ENCODE data around the gene IFITM10. TPM values are rescaled to one million over a fixed set of nuclear protein-coding genes. Genes with fewer than 3 reads are reported as not detected.
"Not testable (repeated sequence)": the region's sequence is repeated elsewhere in the genome, so short reads cannot be mapped to it uniquely, and the experiment has no call there.

The IFITM10 gene
- total and polyA plus RNA-seq, 5 donors, result 0.25 to 1.0 (median 0.57) TPM

DNA sequence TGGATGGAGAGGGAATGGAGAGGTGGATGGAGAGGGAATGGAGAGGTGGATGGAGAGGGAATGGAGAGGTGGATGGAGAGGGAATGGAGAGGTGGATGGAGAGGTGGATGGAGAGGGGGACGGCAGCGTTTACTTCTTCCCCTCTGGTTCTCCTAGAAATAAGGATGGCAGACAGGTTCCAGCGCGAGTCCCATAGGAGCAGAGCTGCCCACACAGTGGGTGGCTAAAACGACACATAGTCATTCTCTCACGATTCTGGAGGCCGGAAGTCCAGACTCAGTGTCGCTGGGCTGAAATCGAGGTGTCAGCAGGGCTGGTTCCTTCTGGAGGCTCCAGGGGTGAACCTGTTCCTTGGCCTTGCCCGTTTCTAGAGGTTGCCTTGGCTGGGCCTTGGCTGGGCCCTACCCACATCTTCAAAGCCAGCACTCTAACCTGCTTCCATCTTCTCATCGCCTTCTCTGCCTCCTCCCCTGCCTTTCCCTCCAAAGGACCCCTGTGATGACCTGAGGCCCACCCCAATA lies 26.0 kb upstream of the IFITM10 start:
- DNase-seq (no peak), ATAC-seq (no peak)
- no peak overlapping the region for H3K4me3 ChIP-seq (ENCODE audit: low read length)
- H3K4me1 ChIP-seq (ENCODE audit: control insufficient read depth, insufficient read depth, low read length), result no peaks in the 10 kb centered on the region
- no peaks in the 10 kb centered on the region for H3K27me3 ChIP-seq (ENCODE audit: control insufficient read depth, insufficient read depth)
- H3K27ac ChIP-seq (ENCODE audit: low read length), result no peak overlapping the region
- 89% methylated on average over 11 of the region's 11 CpGs for WGBS
- intact Hi-C loops (cut with DNase I), result no loop called here
- H3K9me3 ChIP-seq (ENCODE audit: control insufficient read depth, low read length), result no peaks in the 10 kb centered on the region

- DNase-seq, result no peak
- no peak overlapping the region for H3K27ac ChIP-seq (ENCODE audit: low read length)
- WGBS, result 77% methylated on average over 12 of the region's 12 CpGs
- no peak overlapping the region for H3K4me3 ChIP-seq (ENCODE audit: low read length)
- intact Hi-C loops (cut with DNase I), result no loop called here
- H3K4me1 ChIP-seq (ENCODE audit: control insufficient read depth, insufficient read depth, low read length), result no peaks in the 10 kb centered on the region
- no peak for ATAC-seq
- H3K27me3 ChIP-seq (ENCODE audit: control insufficient read depth, insufficient read depth), result no peaks in the 10 kb centered on the region
- H3K9me3 ChIP-seq (ENCODE audit: control insufficient read depth, low read length), result no peaks in the 10 kb centered on the region
Observed at GRCh38 chr11:1774886-1775285, 24.5 kb upstream of the IFITM10 start.

DNA sequence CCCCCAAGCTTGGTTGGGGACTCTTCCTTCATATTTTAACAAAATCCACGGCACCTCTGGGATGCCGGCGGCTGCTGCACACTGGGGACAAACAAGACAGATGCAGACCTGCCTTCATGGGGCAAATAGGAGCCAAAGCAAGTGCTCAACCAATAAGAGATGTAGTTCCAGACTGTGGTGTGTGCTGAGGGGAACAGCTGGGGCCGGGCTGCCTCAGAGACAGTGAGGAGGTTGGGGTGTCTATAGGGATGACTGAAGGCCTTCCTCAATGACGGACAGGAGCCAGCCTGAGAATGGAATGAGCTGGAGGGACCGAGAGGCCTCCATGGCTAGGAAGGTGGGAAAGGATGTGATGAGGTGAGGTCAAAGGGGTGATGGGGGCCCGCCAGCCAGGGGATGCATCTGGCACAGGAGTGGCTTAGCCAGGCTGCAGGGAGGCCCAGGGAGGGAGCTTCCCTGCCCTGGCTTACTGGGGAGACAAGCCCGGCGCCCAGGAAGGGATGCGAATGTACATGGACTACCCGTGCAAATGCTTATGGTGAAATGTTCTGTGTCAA lies 23.7 kb upstream of the IFITM10 start:
- Histone ChIP-seq H3K27ac (ENCODE audit: low read length) (no peak overlapping the region), H3K27me3 (ENCODE audit: control insufficient read depth, insufficient read depth) (no peaks in the 10 kb centered on the region), H3K4me3 (ENCODE audit: low read length) (no peak overlapping the region), H3K9me3 (ENCODE audit: control insufficient read depth, low read length) (no peaks in the 10 kb centered on the region), H3K4me1 (ENCODE audit: control insufficient read depth, insufficient read depth, low read length) (no peaks in the 10 kb centered on the region)
- intact Hi-C loops (cut with DNase I), result no loop called here
- WGBS, result 91% methylated on average over 11 of the region's 11 CpGs
- ATAC-seq, result no peak
- DNase-seq, result peak in 1 of 3 donors; percentile 13

- intact Hi-C loops (cut with DNase I), result no loop called here
- ATAC-seq (no peak), DNase-seq (peak in 1 of 3 donors; percentile 32)
Observed at GRCh38 chr11:1773131-1773993, 23.0 kb upstream of the IFITM10 start.

DNA sequence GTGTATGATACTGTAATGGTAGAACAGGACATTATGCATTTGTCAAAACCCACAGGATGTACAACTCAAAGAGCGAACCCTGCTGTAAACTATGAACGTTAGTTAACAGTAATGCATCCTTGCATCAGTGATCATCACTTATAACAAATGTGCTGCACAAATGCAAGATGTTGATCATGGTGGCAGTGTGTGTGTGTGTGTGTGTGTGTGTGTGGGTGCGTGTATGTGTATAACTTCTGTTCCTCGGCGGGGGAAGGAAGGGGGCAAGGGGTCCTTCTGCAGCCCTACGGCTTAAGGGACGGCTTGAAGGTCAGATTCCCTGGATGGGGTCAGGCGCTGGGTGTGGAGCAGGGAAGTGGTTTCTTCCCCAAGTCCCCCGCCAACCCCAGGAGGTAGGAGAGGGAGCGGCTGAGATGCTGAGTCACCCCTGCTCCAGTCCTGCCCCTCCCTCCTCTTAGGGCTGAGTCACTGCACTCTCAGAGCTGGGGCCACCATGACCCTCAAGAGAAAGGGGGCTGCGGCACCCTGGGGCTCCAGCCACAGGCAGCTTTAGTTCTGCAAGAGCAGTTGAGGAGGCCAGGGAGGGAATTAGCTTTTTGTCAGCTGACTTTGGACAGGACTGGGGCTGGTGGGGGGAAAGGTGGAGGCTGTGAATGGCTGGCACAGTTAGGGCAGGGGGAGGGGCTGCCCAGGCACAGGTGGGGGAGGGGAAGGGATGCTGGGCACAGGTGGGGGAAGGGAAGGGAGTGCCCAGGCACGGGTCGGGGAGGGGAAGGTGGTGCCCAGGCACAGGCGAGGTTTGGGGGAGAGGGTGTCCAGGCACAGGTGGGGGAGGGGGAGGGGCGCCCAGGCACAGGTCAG lies 22.1 kb upstream of the IFITM10 start:
- no peak overlapping the region for H3K27ac ChIP-seq (ENCODE audit: low read length)
- DNase-seq, result peak; percentile 69 to 73 (median 69)
- H3K27me3 ChIP-seq (ENCODE audit: control insufficient read depth, insufficient read depth), result no peaks in the 10 kb centered on the region
- peak; percentile 78 to 88 for ATAC-seq
- no peak overlapping the region for H3K4me3 ChIP-seq (ENCODE audit: low read length)
- H3K9me3 ChIP-seq (ENCODE audit: control insufficient read depth, low read length), result no peaks in the 10 kb centered on the region
- intact Hi-C loops (cut with DNase I), result no loop called here
- H3K4me1 ChIP-seq (ENCODE audit: control insufficient read depth, insufficient read depth, low read length), result no peaks in the 10 kb centered on the region
- WGBS, result 32% methylated on average over 15 of the region's 15 CpGs

More at GRCh38 chr11:1773131-1773993, 23.0 kb upstream of the IFITM10 start:
- Histone ChIP-seq H3K9me3 (ENCODE audit: control insufficient read depth, low read length) (no peaks in the 10 kb centered on the region), H3K27me3 (ENCODE audit: control insufficient read depth, insufficient read depth) (no peaks in the 10 kb centered on the region), H3K27ac (ENCODE audit: low read length) (no peak overlapping the region), H3K4me1 (ENCODE audit: control insufficient read depth, insufficient read depth, low read length) (no peaks in the 10 kb centered on the region), H3K4me3 (ENCODE audit: low read length) (no peak overlapping the region)
- 84% methylated on average over 10 of the region's 10 CpGs for WGBS

DNA sequence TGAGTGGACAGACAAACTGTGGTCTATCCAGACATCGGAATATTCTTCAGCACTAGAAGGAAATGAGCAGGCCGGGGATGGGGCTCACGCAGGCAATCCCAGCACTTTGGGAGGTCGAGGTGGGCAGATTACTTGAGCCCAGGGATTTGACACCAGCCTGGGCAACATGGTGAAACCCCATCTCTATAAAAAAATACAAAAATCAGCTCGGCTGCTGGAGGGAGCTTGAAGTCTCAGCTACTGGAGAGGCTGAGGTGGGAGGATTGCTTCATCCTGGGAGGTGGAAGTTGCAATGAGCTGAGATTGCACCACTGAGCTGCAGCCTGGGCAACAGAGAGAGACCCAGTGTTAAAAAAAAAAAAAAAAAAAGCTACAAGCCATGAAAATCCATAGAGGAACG lies 21.3 kb upstream of the IFITM10 start:
- Histone ChIP-seq H3K27ac (ENCODE audit: low read length) (no peak overlapping the region), H3K9me3 (ENCODE audit: control insufficient read depth, low read length) (no peaks in the 10 kb centered on the region), H3K4me1 (ENCODE audit: control insufficient read depth, insufficient read depth, low read length) (no peaks in the 10 kb centered on the region), H3K27me3 (ENCODE audit: control insufficient read depth, insufficient read depth) (no peaks in the 10 kb centered on the region), H3K4me3 (ENCODE audit: low read length) (no peak overlapping the region)
- WGBS, result 73% methylated on average over 6 of the region's 6 CpGs
- peak in 1 of 3 donors; percentile 35 for DNase-seq
- no peak for ATAC-seq
- intact Hi-C loops (cut with DNase I), result no loop called here

DNA sequence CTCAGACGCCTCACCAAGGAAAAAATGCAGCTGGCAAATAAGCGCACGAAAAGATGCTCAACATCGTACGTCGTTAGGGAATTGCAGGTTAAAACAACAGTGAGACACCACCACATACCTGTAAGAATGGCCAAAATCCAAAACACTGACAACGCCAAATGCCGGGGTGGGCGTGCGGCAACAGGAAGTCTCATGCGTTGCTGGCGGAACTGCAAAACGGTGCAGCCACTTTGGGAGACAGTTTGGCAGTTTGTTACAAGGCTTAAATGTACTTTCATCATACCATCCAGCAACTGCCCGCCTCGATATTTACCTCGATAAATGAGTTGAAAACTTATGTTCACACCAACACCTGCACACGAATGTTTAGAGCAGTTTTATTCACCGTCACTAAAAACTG lies 20.9 kb upstream of the IFITM10 start:
- ATAC-seq (no peak), DNase-seq (no peak)
- no peaks in the 10 kb centered on the region for H3K4me1 ChIP-seq (ENCODE audit: control insufficient read depth, insufficient read depth, low read length)
- H3K27ac ChIP-seq (ENCODE audit: low read length), result no peak overlapping the region
- H3K27me3 ChIP-seq (ENCODE audit: control insufficient read depth, insufficient read depth), result no peaks in the 10 kb centered on the region
- intact Hi-C loops (cut with DNase I), result no loop called here
- no peak overlapping the region for H3K4me3 ChIP-seq (ENCODE audit: low read length)
- H3K9me3 ChIP-seq (ENCODE audit: control insufficient read depth, low read length), result no peaks in the 10 kb centered on the region
- 76% methylated on average over 18 of the region's 18 CpGs for WGBS

DNA sequence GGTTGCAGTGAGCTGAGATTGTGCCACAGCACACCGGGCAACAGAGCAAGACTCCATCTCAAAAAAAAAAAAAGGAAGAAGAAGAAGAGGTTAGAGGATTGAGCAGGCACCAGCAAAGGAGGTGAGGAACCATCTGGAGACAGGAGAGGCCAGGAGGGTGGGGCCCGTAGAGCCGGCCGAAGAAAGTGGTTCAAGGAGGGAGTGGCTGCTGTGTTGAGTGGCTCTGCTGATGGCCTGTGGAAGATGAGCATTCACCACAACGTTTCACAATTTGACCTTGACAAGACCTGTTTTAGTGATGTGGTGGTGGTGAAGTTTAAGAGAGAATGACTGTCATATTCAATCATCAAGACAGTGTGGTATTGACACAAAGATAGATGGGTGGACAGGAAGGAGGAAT lies 20.1 kb upstream of the IFITM10 start:
- intact Hi-C loops (cut with DNase I), result no loop called here

DNA sequence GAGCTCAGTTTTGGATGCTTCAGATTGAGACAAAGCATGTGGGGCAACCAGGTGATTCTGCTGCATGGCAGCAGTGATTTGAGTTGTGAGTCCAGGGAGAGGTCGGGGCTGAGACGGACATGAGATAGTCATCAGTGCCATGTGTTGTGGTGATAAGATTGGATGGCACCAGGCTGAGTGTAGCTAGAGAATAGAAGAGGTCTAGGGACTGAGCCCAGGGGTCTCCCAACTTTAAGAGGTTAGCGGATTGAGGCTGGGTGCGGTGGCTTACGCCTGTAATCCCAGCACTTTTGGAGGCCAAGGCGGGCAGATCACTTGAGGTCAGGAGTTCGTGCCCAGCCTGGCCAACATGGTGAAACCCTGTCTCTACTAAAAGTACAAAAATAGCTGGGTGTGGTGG lies 19.7 kb upstream of the IFITM10 start:
- peak in 1 of 3 donors; percentile 15 for DNase-seq
- Histone ChIP-seq H3K4me1 (ENCODE audit: control insufficient read depth, insufficient read depth, low read length) (no peaks in the 10 kb centered on the region), H3K9me3 (ENCODE audit: control insufficient read depth, low read length) (no peaks in the 10 kb centered on the region), H3K27me3 (ENCODE audit: control insufficient read depth, insufficient read depth) (no peaks in the 10 kb centered on the region), H3K27ac (ENCODE audit: low read length) (no peak overlapping the region), H3K4me3 (ENCODE audit: low read length) (no peak overlapping the region)
- ATAC-seq, result no peak
- 88% methylated on average over 7 of the region's 7 CpGs for WGBS
- intact Hi-C loops (cut with DNase I), result no loop called here

More for the DNA sequence above, 20.1 kb upstream of the IFITM10 start:
- DNase-seq, result peak in 1 of 3 donors; percentile 15
- ATAC-seq, result no peak
- 68% methylated on average over 5 of the region's 5 CpGs for WGBS
- Histone ChIP-seq H3K9me3 (ENCODE audit: control insufficient read depth, low read length) (no peaks in the 10 kb centered on the region), H3K4me3 (ENCODE audit: low read length) (no peak overlapping the region), H3K27ac (ENCODE audit: low read length) (no peak overlapping the region), H3K4me1 (ENCODE audit: control insufficient read depth, insufficient read depth, low read length) (no peaks in the 10 kb centered on the region), H3K27me3 (ENCODE audit: control insufficient read depth, insufficient read depth) (no peaks in the 10 kb centered on the region)

DNA sequence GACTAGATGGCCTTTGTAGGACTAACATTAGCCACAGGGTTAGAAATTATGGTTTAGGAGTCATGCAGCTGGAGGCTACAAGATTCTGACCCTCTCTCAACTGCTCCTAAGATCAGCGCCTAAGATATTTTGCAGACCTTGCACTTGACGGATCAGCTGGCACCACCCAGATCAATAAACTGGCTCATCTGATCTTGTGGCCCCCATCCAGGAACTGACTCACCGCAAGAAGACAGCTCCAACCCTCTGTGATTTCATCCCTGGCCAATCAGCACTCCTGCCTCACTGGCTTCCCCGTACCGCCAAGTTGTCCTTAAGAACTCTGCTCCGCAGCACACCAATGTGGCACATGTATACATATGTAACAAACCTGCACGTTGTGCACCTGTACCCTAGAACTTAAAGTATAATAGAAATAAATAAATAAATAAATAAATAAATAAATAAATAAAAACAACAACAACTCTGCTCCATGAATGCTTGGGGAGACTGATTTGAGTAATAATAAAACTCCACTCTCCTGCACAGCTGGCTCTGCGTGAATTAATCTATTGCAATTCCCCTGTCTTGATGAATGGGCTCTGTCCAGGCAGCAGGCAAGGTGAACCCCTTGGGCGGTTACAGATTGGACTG lies 19.0 kb upstream of the IFITM10 start:
- H3K4me1 ChIP-seq (ENCODE audit: control insufficient read depth, insufficient read depth, low read length); ATAC-seq; H3K9me3 ChIP-seq (ENCODE audit: control insufficient read depth, low read length); H3K27me3 ChIP-seq (ENCODE audit: control insufficient read depth, insufficient read depth); H3K4me3 ChIP-seq (ENCODE audit: low read length); H3K27ac ChIP-seq (ENCODE audit: low read length); intact Hi-C loops (cut with DNase I); DNase-seq: not testable (repeated sequence)
- WGBS, result 87% methylated on average over 9 of the region's 9 CpGs

Measured in right cardiac atrium (tissue), 5 donors.